ENCODE data around the gene RNF223. TPM values are rescaled to one million over a fixed set of nuclear protein-coding genes. Genes with fewer than 3 reads are reported as not detected.
"Not testable (repeated sequence)": the region's sequence is repeated elsewhere in the genome, so short reads cannot be mapped to it uniquely, and the experiment has no call there.

Gene RNF223
- polyA plus RNA-seq, 1 donor: 0.32 TPM

GRCh38 chr1:1060281-1061000 is 13.7 kb downstream of the RNF223 start:
- DNase-seq: no peak

GRCh38 chr1:1059494-1060280 is 14.4 kb downstream of the RNF223 start:
- peak; percentile 75 for DNase-seq

GRCh38 chr1:1058921-1059493 is 15.1 kb downstream of the RNF223 start:
- DNase-seq: no peak

- no peak for DNase-seq
These were observed 15.8 kb downstream of the RNF223 start for GRCh38 chr1:1058088-1058905.

- not testable (repeated sequence) for DNase-seq
These were observed 16.4 kb downstream of the RNF223 start for GRCh38 chr1:1057769-1058087.

- DNase-seq: no peak
These were observed 18.0 kb downstream of the RNF223 start for GRCh38 chr1:1055841-1056736.

- no peak for DNase-seq
These were observed 19.1 kb downstream of the RNF223 start for GRCh38 chr1:1054971-1055370.

GRCh38 chr1:1054099-1054700 is 19.9 kb downstream of the RNF223 start:
- DNase-seq: no peak

GRCh38 chr1:1053682-1054081 is 20.4 kb downstream of the RNF223 start:
- DNase-seq: no peak

- DNase-seq: no peak
These were observed 21.1 kb downstream of the RNF223 start for GRCh38 chr1:1053022-1053421.

GRCh38 chr1:1052003-1052840 is 21.9 kb downstream of the RNF223 start:
- no peak for DNase-seq

GRCh38 chr1:1051127-1051810 is 22.8 kb downstream of the RNF223 start:
- DNase-seq: no peak

- DNase-seq: no peak
These were observed 23.5 kb downstream of the RNF223 start for GRCh38 chr1:1050577-1051052.

- DNase-seq: no peak
These were observed 24.6 kb downstream of the RNF223 start for GRCh38 chr1:1049318-1050165.

GRCh38 chr1:1048765-1049164 is 25.3 kb downstream of the RNF223 start:
- DNase-seq: no peak

- no peak for DNase-seq
These were observed 26.1 kb downstream of the RNF223 start for GRCh38 chr1:1047963-1048362.

GRCh38 chr1:1047407-1047806 is 26.7 kb downstream of the RNF223 start:
- no peak for DNase-seq

GRCh38 chr1:1046767-1047166 is 27.3 kb downstream of the RNF223 start:
- DNase-seq: no peak
